HG03432 (cell line): ENCODE measurements around the gene ATXN3L.
"Not testable (repeated sequence)": the region's sequence is repeated elsewhere in the genome, so short reads cannot be mapped to it uniquely, and the experiment has no call there.

Source experiments
- ATAC-seq: cut with Tn5 transposase; IDR thresholded peaks from one replicate; pipeline ENCODE4 v1.9.1; 2021; ENCODE audit warnings: mild to moderate bottlenecking, moderate library complexity; ENCODE audit not compliant: unreplicated experiment

ATXN3L gene

GRCh38 chrX:13307041-13307440 lies 12.8 kb downstream of the ATXN3L start:
- ATAC-seq = no peak

DNA sequence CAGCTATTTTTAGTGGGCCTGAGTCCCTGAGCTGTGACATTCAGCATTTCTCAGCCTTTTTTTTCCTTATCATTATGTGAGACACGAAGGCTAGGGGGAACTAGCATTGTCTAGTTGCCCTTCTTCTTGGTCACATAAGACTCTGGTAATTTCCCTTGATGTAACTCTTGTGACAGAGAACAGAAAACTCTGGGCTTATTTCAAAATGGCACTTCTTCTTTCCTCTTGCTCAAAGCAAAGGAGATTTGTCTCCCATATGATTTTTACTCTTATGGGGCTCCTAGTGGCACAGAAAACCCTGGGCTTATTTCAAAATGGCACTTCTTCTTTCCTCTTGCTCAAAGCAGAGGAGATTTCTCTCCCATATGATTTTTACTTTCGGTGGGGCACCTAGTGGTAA lies 14.7 kb downstream of the ATXN3L start:
- ATAC-seq = no peak

- no peak for ATAC-seq
These were observed 15.8 kb downstream of the ATXN3L start for GRCh38 chrX:13304052-13304451.

GRCh38 chrX:13303248-13303647 lies 16.6 kb downstream of the ATXN3L start:
- not testable (repeated sequence) for ATAC-seq

- ATAC-seq = no peak
These were observed 21.0 kb downstream of the ATXN3L start for GRCh38 chrX:13298836-13299235.

DNA sequence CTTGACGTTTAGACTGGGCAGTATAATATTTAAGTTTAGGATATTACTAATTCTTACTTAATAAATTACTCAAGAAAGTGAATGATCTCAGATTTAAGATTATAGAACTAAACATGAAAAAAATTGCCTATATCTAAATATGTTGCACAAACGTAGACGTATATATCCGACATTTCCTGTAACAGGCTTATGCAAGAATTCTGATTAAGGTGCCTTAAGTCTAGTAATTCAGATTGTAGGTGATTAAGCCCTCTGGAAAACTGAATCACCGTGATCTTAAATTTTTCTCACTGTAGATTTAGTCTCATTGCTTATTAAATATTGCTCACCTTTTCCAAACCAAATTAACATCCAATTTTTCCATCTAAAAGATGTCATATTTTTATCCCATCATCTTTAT lies 24.0 kb downstream of the ATXN3L start:
- no peak for ATAC-seq

DNA sequence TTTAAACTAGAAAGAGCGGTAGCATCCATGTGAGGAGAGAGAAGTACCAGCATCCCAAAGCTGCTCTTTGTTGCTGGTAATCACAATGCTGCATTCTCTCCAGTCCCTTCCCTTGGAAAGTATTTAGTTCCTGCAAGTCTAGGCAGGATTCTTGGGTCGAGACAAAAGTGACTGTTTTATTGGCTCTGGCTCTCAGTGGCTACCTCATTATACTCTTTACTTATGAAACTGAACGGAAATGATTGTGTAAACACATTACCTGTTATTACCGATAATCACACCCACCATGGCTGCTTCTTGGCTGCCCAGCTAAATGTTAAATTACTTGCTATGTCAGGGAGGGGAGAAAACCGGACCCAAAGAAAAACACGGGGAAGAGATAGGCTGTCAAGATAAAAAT lies 26.2 kb downstream of the ATXN3L start:
- no peak for ATAC-seq

- no peak for ATAC-seq
These were observed 28.8 kb downstream of the ATXN3L start for GRCh38 chrX:13290891-13291614.

GRCh38 chrX:13288671-13289070 lies 31.2 kb downstream of the ATXN3L start:
- no peak for ATAC-seq

GRCh38 chrX:13287816-13288215 lies 32.0 kb downstream of the ATXN3L start:
- ATAC-seq = no peak

GRCh38 chrX:13285693-13286092 lies 34.2 kb downstream of the ATXN3L start:
- no peak for ATAC-seq

DNA sequence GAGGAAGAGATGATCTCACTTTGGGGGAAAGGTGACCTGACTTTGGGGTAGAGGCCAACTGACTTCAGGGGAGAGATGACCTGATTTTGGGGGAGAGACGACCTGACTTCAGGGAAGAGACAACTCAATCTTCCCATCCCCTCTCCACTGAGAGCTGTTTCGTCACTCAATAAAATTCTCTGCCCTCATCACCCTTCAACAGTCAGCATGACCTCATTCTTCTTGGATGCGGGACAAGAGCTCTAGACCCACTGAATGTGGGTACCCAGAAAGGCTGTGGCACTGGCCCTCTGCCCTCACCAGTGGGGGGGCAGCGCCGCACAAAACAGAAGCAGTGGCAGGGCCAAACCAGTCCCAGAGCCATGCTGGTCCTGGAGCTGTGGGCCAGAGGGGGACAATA lies 34.6 kb downstream of the ATXN3L start:
- ATAC-seq = no peak

GRCh38 chrX:13284570-13284969 lies 35.3 kb downstream of the ATXN3L start:
- ATAC-seq = no peak

- no peak for ATAC-seq
These were observed 35.8 kb downstream of the ATXN3L start for GRCh38 chrX:13283950-13284546.

- ATAC-seq = no peak
These were observed 36.3 kb downstream of the ATXN3L start for GRCh38 chrX:13283512-13283911.

GRCh38 chrX:13281289-13281688 lies 38.6 kb downstream of the ATXN3L start:
- ATAC-seq = no peak

GRCh38 chrX:13279279-13280018 lies 40.4 kb downstream of the ATXN3L start:
- no peak for ATAC-seq

DNA sequence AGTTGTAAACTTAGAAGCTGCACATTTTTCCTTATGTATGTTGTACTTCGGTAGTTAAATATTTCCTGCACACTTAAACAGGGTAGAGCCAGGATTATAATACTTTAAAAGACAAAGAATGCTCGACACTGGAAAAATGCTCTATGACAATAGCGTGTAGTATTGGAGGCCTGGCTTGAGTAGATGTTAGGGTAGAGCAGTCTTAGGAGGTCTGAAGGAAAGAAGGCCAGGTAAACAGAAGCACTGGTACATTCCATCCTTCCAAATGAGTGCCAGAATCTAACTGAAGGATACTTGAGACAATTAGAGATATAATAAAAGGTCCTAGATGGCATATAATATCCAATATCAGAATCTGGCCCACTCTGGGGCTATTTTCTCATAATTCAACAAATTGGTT lies 42.3 kb downstream of the ATXN3L start:
- no peak for ATAC-seq

DNA sequence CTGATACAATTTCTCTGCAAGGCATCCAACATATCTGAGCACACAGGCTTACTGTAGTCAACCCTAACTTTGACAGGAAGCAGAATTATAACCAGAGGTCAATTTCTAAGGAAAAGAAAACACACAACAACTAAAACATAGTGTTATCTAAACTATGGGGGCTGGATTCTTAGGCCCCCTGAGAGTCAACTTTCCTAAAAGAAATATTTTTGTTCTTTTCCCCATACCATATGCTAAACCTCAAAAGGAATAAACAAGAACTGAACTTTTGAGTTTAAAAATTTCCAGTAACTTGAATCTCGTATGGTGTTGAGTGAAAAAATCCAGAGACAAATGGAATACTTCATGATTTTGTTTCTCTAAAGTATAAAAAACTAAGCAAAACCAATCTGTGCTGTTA lies 42.9 kb downstream of the ATXN3L start:
- ATAC-seq = no peak

DNA sequence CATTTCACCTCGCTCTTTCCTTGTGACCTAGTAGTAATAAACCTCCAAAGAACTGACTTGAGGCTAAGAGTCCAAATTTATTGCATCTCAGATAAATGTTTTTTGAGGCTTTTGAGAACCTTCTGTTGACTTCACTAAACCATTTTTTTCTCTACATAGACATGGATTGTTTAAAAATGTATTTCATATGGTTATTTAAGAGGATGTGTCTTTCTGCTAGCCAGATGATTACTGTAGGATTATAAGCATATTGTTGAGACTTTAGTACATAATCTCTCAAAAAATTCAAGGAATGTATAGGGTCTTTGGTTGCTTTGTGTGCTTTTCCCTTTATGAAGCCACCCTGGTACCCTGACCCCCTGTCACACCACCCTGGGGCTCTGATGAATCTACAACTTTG lies 44.8 kb downstream of the ATXN3L start:
- ATAC-seq = no peak

GRCh38 chrX:13272426-13272825 lies 47.4 kb downstream of the ATXN3L start:
- no peak for ATAC-seq

- no peak for ATAC-seq
These were observed 48.3 kb downstream of the ATXN3L start for GRCh38 chrX:13271511-13271910.
